Hypothalamus (tissue), 51 donors: Measurements from ENCODE around the gene PYGO1.
"Not testable (repeated sequence)": the region's sequence is repeated elsewhere in the genome, so short reads cannot be mapped to it uniquely, and the experiment has no call there.

Experiments
- DNase-seq, 51 donors: peaks; one replicate each; lab custom pipeline; 2025; lab: John Stamatoyannopoulos, UW

Gene PYGO1, protein sequence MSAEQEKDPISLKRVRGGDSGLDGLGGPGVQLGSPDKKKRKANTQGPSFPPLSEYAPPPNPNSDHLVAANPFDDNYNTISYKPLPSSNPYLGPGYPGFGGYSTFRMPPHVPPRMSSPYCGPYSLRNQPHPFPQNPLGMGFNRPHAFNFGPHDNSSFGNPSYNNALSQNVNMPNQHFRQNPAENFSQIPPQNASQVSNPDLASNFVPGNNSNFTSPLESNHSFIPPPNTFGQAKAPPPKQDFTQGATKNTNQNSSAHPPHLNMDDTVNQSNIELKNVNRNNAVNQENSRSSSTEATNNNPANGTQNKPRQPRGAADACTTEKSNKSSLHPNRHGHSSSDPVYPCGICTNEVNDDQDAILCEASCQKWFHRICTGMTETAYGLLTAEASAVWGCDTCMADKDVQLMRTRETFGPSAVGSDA

DNA sequence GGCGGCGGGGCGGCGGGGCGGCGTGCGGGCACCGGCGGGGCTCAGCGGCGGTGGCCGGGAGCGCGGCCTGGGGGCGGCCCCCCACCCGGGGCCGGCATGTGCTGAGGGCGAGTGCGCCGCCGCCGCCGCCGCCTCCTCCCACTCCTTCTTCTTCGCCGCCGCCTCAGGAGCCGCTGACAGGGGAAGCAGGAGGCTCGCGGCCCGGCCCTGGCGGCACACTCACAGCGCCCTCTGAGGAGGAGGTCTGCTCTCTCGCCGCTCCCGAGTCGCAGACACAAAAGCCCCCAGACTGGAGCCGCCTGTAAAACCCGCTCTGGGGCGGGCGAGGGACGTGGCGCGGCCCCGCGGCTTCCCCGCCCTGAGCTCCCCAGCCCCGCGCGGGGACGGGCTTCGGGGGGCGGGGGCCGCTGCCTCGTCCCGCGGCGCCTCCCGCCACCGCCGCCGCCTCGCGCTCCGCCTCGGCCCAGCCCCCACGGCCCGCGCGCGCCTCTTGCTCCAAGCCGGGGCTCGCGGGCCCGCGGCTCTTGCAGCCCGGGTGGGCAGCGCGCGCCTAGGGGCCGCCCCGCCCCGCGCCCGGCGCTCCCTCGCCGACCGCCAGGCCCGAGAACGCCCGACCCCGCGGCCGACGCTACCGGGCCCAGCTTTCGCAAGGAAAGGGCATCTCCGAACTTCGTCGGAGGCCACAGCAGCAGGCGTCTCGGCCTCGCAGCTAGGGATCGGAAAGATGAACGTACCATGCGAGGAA lies at the start of gene PYGO1:
Gene PYGO1, minus strand, starts transcription at position 276 of the 745 bp plus-strand sequence. CDS start 462 bp downstream, outside the sequence.
- peak in 38 of 51 donors; percentile 5 to 77 (median 38) for DNase-seq

DNA sequence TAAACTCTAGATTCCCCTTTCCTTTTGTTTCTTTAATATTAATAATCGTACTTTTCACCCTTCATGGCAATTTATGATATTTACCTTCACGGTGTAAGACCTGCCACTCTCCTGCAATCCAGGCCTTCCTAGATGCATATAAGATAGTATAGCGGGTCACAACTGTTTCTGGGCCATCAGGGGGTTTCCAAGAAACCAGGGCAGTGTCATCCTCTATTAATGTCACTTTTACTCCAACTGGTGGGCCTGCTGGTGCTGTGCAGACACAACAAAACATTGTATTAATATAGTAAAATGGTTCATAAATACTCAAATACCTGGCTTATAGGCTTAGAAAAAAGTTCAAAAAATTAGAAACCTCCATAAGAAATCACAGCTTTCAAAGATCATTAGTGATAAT lies 48.9 kb upstream of the PYGO1 start:
- no peak for DNase-seq

GRCh38 chr15:55633731-55634130 lies 45.6 kb upstream of the PYGO1 start:
- no peak for DNase-seq

- no peak for DNase-seq
These were observed 44.3 kb upstream of the PYGO1 start for GRCh38 chr15:55632434-55632833.

DNA sequence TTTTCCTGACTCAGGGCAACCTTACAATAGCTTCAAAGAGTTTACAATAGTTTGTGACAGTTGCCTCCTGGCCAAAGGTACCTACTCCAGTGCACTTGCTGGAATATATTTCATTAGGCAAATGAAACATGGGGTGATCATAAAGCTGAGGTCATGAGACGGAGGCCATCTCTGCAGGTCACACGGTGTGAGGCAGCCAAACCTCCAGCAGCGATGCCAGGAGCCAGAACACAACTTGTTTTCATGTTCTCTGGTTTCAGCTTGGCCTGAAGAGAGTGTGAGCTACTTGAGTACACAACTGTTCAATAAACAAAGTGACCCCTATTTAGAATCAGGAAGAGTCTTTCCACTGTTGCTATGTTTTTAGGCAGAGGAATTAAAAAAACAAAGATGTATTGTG lies 42.7 kb upstream of the PYGO1 start:
- DNase-seq = peak in 6 of 51 donors; percentile 1 to 29 (median 12)

GRCh38 chr15:55628369-55628730 lies 40.2 kb upstream of the PYGO1 start:
- DNase-seq = no peak

- peak in 1 of 51 donors; percentile 15 for DNase-seq
These were observed 39.7 kb upstream of the PYGO1 start for GRCh38 chr15:55627730-55628368.

DNA sequence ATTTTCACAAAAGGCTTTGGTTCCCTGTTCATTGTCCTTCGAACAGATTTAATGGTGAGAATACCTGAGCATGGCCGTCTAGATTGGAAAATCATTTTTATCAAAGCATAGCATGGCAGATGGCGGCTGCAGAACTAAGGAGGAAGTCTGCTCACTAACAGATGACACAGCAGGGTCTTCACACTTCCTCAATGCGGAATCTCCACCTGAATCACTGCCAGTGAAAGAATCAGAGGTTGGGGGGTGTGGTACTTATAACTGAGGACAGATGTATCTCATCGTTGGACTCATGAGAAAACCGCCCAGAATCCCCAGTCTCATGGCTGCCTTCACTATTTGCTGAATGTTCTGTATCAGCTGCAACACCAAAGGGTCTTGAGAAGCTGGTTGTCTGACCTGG lies 31.6 kb upstream of the PYGO1 start:
- no peak for DNase-seq

DNA sequence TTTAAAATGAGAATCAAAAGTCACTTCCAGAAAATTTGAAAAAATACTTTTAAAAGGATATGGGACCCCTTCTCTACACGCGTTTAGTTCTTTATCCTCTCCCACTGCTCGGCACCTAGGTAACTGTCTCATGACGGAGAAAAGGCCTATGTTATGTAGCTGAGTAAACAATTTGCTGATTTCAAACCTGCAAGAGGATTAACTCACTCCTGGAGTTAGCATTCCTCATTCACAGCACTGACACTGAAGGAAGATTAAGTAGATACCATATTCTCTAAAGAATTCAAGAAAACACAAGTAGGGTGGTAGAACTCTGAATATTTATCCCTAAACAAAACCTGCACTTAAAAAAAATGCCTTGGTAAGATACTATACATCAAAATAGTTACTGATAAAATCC lies 30.2 kb upstream of the PYGO1 start:
- no peak for DNase-seq

DNA sequence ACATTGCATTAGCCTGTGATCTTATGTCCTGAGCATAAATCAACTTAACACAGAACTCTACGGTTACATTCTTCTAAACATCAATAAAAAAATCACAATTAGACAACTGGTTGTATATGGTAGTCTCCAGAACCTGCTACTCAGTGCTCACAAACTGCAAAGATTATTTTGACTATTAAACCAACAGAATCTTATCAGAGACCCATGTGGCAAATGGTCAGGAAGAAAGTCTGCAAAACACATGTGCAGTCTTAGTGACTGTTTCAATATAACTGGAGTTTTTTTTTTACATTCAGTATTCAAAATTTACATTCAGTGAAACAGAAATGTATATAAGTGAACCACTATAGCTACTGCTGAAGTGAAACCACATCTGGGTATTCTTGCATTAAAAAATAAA lies 27.3 kb upstream of the PYGO1 start:
- no peak for DNase-seq

DNA sequence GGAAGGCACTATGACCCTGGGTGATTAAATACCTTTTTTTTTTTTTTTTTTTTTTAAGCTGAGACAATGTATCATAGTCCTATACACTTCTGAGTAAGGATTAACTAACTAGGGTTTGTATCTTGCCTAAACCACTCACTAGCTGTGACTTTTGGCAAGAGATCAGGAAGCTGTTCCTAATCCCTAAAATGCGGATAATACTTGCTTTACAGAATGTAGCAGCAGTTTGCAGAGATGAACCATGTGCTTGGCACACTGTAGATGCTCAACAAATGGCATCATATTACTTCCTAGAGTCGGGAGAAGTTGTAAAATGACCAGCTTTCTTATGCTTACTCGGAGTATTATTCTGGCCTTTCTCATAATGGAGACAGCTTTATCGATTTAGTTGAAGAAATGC lies 25.6 kb upstream of the PYGO1 start:
- DNase-seq = no peak

GRCh38 chr15:55606214-55606613 lies 18.1 kb upstream of the PYGO1 start:
- DNase-seq = no peak

DNA sequence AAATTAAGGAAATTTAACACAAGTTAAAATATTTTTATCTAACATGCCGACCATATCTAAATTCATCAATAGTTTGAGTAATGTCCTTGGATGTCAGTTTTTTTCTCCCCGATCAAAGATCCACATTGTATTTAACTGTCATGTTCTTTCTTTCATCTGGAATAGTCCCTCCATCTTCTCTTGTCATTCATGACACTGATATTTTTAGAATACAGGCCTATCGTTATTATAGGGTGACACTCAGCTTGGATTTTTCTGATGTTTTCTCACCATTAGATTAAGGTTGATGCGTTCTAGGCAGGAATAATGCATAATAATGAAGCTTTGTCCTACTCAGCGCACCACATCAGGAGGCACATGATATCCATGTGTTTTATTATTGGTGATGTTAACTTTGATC lies 13.2 kb upstream of the PYGO1 start:
- no peak for DNase-seq

- DNase-seq = no peak
These were observed 11.3 kb upstream of the PYGO1 start for GRCh38 chr15:55599439-55599838.

DNA sequence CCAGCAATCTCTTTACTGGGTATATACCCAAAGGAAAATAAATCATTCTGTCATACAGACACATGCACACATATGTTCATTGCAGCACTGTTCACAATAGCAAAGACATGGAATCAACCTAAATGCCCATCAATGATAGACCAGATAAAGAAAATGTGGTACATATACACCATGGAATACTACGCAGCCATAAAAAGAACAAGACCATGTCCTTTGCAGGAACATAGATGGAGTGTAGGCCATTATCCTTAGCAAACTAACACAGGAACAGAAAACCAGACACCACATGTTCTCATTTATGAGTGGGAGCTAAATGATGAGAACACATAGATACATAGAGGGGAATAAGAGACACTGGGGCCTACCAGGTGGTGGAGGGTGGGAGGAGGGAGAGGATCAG lies 4.9 kb upstream of the PYGO1 start:
- not testable (repeated sequence) for DNase-seq

- no peak for DNase-seq
These were observed 2.6 kb upstream of the PYGO1 start for GRCh38 chr15:55590788-55591187.

DNA sequence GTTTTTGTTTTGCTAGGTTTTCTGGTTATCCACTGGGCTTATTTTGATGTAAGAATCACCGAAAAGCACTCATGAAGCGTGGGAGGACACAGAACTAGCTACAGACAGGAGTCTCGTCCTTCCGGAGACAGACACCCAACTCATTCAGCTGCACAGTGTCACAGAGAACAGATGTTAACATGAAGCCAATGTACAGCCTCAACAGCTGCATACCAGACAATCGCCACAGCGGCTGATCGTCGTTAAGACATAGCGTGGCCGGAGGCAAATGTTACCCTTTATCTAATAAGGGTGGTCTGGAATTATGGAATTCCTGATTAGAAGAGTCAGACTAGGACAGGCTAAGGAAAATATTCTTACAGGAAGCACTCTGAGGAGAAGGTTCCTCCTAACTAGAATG lies 1.1 kb upstream of the PYGO1 start:
- DNase-seq = no peak

DNA sequence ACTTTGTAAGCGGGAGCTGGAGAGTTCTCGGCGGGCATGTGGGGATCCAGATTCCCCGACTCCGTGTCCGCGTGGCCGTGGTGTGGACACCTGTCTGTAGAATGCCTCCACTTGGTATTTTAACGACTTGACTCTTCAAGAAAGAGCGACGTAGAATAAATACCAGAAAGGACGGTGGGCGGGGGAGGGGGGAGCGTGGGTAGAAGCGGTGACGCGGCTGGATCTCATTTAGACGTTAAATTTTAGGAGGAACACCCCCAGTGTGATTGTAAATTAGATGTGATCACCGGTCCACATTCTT lies 620 bp upstream of the PYGO1 start:
- DNase-seq = peak in 1 of 51 donors; percentile 2

DNA sequence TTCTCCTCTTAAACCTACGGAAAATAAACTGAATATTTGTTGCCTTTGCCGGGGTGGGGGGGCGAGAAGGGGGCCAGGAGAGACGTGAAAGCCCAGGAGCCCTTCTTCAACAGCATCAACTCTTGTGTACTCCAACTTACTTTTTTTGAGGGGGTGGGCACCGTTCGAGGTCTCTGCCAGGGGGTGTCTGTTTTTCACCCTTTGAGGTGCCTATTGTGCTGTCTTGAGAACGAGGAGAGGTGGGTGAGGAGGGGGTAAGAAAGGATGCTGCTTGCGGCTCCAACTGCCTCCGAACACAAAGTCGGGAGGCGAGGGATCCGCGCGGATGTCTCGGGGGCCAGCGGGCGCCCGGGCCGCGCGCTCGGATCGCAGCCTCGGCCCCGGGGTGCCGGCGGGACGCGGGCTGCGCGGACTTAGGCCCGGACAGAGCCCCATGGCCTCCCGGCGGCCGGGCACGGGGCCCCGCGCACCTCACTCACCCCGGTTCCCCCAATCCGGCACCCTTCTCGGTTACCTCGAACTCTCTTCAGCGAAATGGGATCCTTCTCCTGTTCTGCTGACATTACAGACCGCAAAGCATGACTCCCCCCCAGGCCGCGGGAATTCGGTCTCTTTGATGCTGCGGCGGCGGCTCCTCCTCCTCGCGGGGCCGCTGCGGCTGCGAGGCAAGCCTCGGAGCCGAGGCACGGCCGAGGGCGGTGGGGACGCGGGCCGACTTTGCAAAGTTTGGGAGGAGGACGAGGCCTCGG lies 650 bp downstream of the PYGO1 start:
- DNase-seq = peak in 19 of 51 donors; percentile 4 to 54 (median 31)

DNA sequence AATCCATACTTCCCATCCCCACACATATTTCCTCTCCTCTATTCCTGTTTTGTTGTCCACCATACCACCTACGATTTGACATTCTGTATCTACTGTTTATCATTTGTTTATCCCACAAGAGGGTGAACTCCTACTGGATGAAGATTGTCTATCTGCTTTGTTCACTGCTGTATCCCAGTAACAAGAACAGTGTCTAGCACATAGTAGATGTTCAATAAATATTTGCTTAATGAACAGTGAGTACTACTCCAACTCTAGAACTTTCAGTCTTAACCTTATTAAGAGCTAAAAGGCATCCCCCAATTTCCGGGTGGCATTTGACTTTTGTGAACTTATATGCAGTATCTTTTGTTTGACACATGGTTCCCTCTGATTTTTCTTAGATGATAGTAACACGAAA lies 1.3 kb downstream of the PYGO1 start:
- no peak for DNase-seq

DNA sequence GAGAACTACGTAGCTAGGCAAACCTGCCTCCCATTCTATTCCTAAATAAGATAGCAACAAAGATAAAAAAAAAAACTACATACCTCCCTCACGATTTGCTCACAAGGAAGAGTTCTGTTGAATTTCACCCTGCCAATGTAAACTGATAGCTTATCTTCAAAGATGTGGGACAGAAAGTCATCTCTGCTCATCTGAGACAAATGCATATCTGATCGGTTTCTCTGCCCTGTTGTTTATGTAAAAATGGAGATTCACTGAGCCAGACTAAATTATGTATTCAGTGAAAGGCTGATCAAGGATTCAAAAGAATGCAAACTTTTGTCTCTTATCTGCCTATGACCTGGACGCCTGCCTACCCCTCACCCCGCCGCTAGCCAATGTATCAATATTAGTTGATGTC lies 11.2 kb downstream of the PYGO1 start:
- DNase-seq = no peak
